GM10266 (cell line): ENCODE results near the gene SSR1.

Source experiments
- DNase-seq: peaks from one replicate; pipeline ENCODE4 v3.0.0; 2012; ENCODE audit errors: extremely low spot score
- TF ChIP-seq, protein P1 (sequence below): IDR thresholded peaks from 2 replicates; pipeline ENCODE4 v1.5.1; 2012; ENCODE audit warnings: mild to moderate bottlenecking, low read depth; ENCODE audit not compliant: control insufficient read depth, insufficient read depth; ENCODE audit errors: missing control alignments

SSR1 gene

GRCh38 chr6:7250812-7251211 lies 62.2 kb downstream of the SSR1 start:
- TF ChIP-seq, protein P1, sequence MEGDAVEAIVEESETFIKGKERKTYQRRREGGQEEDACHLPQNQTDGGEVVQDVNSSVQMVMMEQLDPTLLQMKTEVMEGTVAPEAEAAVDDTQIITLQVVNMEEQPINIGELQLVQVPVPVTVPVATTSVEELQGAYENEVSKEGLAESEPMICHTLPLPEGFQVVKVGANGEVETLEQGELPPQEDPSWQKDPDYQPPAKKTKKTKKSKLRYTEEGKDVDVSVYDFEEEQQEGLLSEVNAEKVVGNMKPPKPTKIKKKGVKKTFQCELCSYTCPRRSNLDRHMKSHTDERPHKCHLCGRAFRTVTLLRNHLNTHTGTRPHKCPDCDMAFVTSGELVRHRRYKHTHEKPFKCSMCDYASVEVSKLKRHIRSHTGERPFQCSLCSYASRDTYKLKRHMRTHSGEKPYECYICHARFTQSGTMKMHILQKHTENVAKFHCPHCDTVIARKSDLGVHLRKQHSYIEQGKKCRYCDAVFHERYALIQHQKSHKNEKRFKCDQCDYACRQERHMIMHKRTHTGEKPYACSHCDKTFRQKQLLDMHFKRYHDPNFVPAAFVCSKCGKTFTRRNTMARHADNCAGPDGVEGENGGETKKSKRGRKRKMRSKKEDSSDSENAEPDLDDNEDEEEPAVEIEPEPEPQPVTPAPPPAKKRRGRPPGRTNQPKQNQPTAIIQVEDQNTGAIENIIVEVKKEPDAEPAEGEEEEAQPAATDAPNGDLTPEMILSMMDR, result no peak
- DNase-seq, result no peak

DNA sequence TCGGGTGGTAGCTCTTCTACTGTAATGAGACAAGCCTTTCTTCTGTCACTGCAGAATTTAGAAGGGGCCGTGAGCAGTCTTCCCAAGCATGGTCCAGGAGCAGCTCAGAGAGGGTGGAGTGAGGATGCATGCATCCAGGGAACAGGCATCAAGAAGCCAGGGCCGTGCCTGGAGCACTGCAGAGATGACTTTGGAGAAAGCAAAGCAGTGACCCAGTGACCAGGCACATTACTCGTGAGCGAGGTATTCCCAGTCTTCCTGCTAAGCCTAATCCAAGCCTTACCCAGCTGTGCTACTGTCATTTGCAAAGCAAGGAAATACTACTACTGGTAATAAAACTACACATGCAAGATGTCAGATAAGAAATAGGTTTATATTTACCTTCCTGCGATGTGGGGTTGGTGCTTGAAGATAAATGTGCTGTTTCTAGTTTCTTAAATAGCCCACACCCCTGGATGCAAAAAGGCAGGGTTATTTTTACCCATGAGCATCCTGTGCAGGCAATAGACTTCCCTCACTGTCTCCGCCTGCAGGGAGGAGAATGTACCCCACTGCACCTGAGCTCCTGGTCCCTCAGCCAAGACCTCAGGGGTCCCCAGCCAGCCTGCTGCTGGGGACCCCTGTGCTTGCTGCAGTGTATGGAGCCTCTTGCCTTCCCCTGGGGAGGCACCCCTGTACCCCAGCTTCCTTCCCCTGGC lies 62.9 kb downstream of the SSR1 start:
- DNase-seq, result no peak
- TF ChIP-seq, protein P1, result no peak

GRCh38 chr6:7249391-7249790 lies 63.6 kb downstream of the SSR1 start:
- DNase-seq, result no peak
- TF ChIP-seq, protein P1, result no peak

DNA sequence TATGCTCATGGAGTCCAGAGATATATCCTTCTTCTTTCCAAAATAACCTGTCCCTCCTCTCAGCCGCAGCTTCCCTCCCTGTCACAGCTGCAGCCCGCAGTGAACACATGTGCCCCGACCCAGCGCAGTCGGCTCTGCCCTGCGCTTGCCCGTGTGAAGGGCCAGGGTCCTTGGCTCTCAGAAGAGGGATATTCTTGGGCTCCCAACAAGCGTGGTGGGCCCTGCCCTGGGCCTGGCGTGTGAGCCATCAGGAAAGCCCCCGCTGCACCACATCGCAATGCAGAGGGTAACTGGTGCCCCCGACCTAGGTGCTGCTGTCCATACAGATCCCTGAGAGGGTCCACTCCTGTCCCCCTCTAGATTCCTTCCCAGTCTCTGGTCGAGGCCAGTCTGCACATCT lies 65.2 kb downstream of the SSR1 start:
- TF ChIP-seq, protein P1, result no peak
- DNase-seq, result no peak

DNA sequence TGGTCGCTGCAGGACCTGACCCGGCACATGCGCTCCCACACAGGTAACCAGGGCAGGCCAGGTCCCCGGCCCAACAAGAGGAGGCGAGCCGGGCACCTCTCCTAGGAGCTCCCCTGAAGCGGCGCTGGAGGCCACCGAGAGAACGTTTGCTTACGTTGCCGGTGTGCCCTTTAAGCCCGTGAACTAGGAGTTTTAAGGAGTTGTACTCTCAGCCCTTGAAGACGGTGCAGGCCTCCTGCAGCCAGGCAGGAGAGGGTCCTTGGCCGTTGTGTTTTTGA lies 65.9 kb downstream of the SSR1 start:
- TF ChIP-seq, protein P1, result no peak
- DNase-seq, result no peak

DNA sequence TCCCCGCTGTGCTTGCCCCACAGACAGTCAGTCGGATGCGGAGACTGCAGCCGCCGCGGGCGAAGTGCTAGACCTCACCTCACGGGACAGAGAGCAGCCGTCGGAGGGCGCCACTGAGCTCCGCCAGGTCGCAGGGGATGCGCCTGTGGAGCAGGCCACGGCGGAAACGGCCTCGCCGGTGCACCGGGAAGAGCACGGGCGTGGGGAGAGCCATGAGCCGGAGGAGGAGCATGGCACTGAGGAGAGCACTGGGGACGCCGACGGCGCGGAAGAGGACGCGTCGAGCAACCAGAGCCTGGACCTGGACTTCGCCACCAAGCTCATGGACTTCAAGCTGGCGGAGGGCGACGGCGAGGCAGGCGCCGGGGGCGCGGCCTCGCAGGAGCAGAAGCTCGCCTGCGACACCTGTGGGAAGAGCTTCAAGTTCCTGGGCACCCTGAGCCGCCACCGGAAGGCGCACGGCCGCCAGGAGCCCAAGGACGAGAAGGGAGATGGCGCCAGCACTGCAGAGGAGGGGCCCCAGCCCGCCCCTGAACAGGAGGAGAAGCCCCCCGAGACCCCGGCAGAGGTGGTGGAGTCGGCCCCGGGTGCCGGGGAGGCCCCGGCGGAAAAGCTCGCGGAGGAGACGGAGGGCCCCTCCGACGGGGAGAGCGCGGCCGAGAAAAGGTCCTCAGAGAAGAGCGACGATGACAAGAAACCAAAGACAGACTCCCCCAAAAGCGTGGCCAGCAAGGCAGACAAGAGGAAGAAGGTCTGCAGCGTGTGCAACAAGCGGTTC lies 66.4 kb downstream of the SSR1 start:
- TF ChIP-seq, protein P1, result no peak
- no peak for DNase-seq
